ENCODE results near the gene DENND1C. TPM values are rescaled to one million over a fixed set of nuclear protein-coding genes. Genes with fewer than 3 reads are reported as not detected.
A peak's percentile ranks its signal among the peaks of the same experiment; 100 is the strongest.

DENND1C gene
- total and polyA plus RNA-seq, 2 of the 8 experiments (the other 6 are each of a cell fraction or from before 2014, with no cell fraction given): 3.6 to 4.0 TPM

DNA sequence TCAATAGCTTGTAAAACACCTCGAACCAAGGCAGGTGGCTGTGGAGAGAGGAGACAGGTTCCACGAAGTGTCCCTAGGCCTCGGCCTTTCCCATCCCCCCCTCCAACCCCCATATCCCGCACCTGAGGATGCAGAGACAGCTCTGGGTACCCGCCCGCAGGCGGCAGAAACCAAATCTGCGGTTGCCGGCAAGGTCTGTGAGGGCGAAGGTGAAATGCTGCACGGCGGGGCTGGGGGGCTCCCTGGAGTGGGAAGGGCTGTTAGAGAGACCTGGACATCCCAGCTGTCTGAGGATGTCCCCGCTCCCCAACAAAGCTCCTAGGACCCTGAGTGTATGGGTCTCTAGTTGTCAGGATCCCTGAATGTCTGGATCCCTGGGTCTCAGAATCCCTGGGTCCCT lies 2.8 kb downstream of the DENND1C start:
- Histone ChIP-seq H3K4ac (replicated peaks; ENCODE audit: insufficient read length, low read depth, low read length) (no peak overlapping the region), H3K79me1 (ENCODE audit: low read depth, low read length) (no peaks in the 10 kb centered on the region), H2AFZ (ENCODE audit: low read length) (no peak overlapping the region), H3K79me2 (ENCODE audit: control insufficient read depth in 1 of 2, insufficient read depth in 2 of 2, low read length in 2 of 2) (no peaks in the 10 kb centered on the region), H3K4me1 (replicated peaks in 1 of 4; ENCODE audit: control insufficient read depth in 3 of 4, insufficient read depth in 4 of 4, low read length in 3 of 4) (peaks cover 0 to 12% (median 9%) of the 10 kb centered on the region in 4 experiments; a peak in 5 of 7 replicates), H3K4me2 (ENCODE audit: insufficient read depth in 1 of 2, low read depth in 2 of 2, low read length in 2 of 2) (no peak overlapping the region), H4K20me1 (replicated peaks in 1 of 2; ENCODE audit: control insufficient read depth in 1 of 2, insufficient read depth in 2 of 2, low read length in 2 of 2) (peaks cover 0 to 3% of the 10 kb centered on the region in 2 experiments), H3K36me3 (ENCODE audit: control insufficient read depth in 2 of 4, insufficient read depth in 4 of 4, low read length in 3 of 4) (no peaks in the 10 kb centered on the region), H3K27me3 (replicated peaks in 1 of 4; ENCODE audit: control insufficient read depth in 3 of 4, extremely low read depth in 1 of 4, insufficient read depth in 3 of 4, low read length in 3 of 4) (peaks cover 0 to 16% (median 9%) of the 10 kb centered on the region in 4 experiments; a peak in 6 of 7 replicates), H2BK12ac (ENCODE audit: low read depth, low read length) (no peak overlapping the region), H3K27ac (ENCODE audit: low read depth, low read length) (no peak overlapping the region), H4K91ac (replicated peaks; ENCODE audit: insufficient read length, low read length) (no peak overlapping the region), H4K5ac (ENCODE audit: insufficient read length, low read depth, low read length) (no peak overlapping the region), H3K56ac (replicated peaks; ENCODE audit: insufficient read length, low read depth, low read length) (no peak overlapping the region), H4K8ac (ENCODE audit: extremely low read depth, insufficient read depth, low read length) (no peak overlapping the region; the same call in 1 of the 2 replicates), H3K18ac (ENCODE audit: extremely low read depth, low read length) (no peak overlapping the region), H2AK5ac (ENCODE audit: low read depth, low read length) (no peak overlapping the region), H3K23me2 (ENCODE audit: low read depth, low read length) (peaks cover 16% of the 10 kb centered on the region), H3K9ac (replicated peaks in 1 of 4; ENCODE audit: extremely low read depth in 1 of 4, low read depth in 3 of 4, low read length in 3 of 4) (no peak overlapping the region), H2BK15ac (ENCODE audit: low read length) (peak overlapping the region; percentile 61; the same call in 1 of the 2 replicates), H3K23ac (ENCODE audit: insufficient read length) (no peak overlapping the region), H2BK20ac (ENCODE audit: low read length) (no peak overlapping the region), H3K4me3 (ENCODE audit: extremely low read depth in 1 of 4, insufficient read depth in 2 of 4, low read depth in 3 of 4, low read length in 4 of 4) (no peak overlapping the region), H3K9me3 (ENCODE audit: insufficient read depth in 2 of 2, low read depth in 1 of 2, low read length in 1 of 2) (no peaks in the 10 kb centered on the region), H2BK5ac (ENCODE audit: low read depth, low read length) (no peak overlapping the region), H3K14ac (ENCODE audit: insufficient read length) (no peak overlapping the region), H2BK120ac (replicated peaks; ENCODE audit: low read depth, low read length) (no peak overlapping the region)
- ChIA-PET POLR2A (ENCODE audit: partially characterized antibody) (no interaction called here), CTCF (ENCODE audit: partially characterized antibody) (interaction anchor here (0.7 to 1.1 kb wide), 3 partner anchors 25 to 406 kb away, joined by 3 to 4 read pairs (median 3); no protein-coding TSS in a partner anchor)
- TF ChIP-seq CREB1 (IDR thresholded peaks at IDR 0.05) (no peak), POLR2A (IDR thresholded peaks at IDR 0.05; ENCODE audit: control extremely low read depth in 1 of 2, low read depth in 2 of 2, low read length in 2 of 2) (no peak), RNF2 (IDR thresholded peaks at IDR 0.05; ENCODE audit: borderline replicate concordance, low read depth, low read length, missing control alignments, poor library complexity, severe bottlenecking) (no peak), CHD1 (IDR thresholded peaks at IDR 0.05; ENCODE audit: low read depth, low read length) (no peak), KDM1A (IDR thresholded peaks at IDR 0.05; ENCODE audit: borderline replicate concordance, low read length) (no peak), BACH1 (IDR thresholded peaks at IDR 0.05; ENCODE audit: low read length) (no peak), CTBP2 (IDR thresholded peaks at IDR 0.05; ENCODE audit: borderline replicate concordance, insufficient read depth, insufficient read length, low read length) (no peak), BRCA1 (IDR thresholded peaks at IDR 0.05; ENCODE audit: low read depth, low read length) (no peak), HDAC2 (IDR thresholded peaks at IDR 0.05; ENCODE audit: borderline replicate concordance in 1 of 2, low read depth in 2 of 2, low read length in 2 of 2) (no peak), CEBPB (IDR thresholded peaks at IDR 0.05; ENCODE audit: low read depth, low read length) (no peak), E2F6 (IDR thresholded peaks at IDR 0.05) (no peak), BCL11A (IDR thresholded peaks at IDR 0.05; ENCODE audit: low read depth in 2 of 2, low read length in 2 of 2) (no peak), ZNF274 (IDR thresholded peaks at IDR 0.05; ENCODE audit: borderline replicate concordance, extremely low read depth, low read length) (no peak), SUZ12 (IDR thresholded peaks at IDR 0.05; ENCODE audit: low read length) (no peak)
- 89% methylated on average over 13 of the region's 13 CpGs; no CpG with 5 or more reads in 1 of the 2 experiments for WGBS, 2 experiments (ENCODE audit: extremely low coverage in 1 of 2, insufficient coverage in 1 of 2, insufficient read length in 1 of 2, insufficient replicate concordance in 2 of 2, low coverage in 1 of 2, low lambda C conversion rate in 2 of 2, missing lambda C conversion rate in 1 of 2)
- FAIRE-seq (no peak), DNase-seq (ENCODE audit: low read depth in 1 of 2, low spot score in 2 of 2) (no peak)
